Neural cell (in vitro differentiated cells): Measurements from ENCODE around the gene ARHGEF17.

Source experiments
- TAF1 ChIP-seq: IDR thresholded peaks from 2 replicates; pipeline ENCODE4 v1.6.1; 2012; ENCODE audit warnings: low read depth
- TF ChIP-seq, protein P1 (sequence below): fragments of 450-650 bp; IDR thresholded peaks from 2 replicates; pipeline ENCODE4 v1.5.1; 2014; ENCODE audit warnings: antibody characterized with exemption, mild to moderate bottlenecking, moderate library complexity; ENCODE audit not compliant: poor library complexity, severe bottlenecking
- TF ChIP-seq, protein P2 (sequence below): IDR thresholded peaks from 2 replicates; pipeline ENCODE4 v1.6.1; 2012; ENCODE audit warnings: borderline replicate concordance

DNA sequence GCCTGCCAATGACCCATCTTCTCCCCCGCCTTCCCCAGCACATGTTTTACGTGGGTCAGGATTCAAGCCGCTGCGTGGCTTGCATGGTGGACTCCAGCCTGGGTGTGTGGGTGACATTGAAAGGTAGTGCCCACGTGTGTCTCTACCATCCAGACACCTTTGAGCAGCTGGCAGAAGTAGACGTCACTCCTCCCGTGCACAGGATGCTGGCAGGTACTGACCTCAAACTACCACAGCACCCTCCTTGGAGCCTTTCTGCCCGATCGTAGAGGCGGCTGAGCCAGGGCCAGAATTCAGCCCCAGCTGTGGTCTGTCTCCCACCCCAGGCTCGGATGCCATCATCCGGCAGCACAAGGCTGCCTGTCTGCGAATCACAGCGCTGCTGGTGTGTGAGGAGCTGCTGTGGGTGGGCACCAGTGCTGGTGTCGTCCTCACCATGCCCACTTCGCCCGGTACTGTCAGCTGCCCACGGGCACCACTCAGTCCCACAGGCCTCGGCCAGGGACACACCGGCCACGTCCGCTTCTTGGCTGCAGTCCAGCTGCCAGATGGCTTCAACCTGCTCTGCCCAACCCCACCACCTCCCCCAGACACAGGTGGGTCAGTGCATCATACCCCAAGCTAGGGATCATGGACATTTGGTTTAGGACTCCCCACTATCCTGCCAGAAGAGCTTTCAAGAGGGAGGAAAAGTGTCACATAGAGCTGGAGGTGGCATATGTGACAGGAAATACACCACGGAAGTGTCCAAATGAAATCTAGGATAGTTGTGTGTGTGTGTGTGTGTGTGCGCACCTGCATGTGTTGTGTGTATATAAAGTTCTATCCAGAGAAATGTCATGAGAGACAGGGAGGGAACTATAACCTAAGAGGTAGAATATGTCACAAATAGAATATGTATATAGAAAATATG is 57.5 kb downstream of the ARHGEF17 start:
- TF ChIP-seq, protein P1, sequence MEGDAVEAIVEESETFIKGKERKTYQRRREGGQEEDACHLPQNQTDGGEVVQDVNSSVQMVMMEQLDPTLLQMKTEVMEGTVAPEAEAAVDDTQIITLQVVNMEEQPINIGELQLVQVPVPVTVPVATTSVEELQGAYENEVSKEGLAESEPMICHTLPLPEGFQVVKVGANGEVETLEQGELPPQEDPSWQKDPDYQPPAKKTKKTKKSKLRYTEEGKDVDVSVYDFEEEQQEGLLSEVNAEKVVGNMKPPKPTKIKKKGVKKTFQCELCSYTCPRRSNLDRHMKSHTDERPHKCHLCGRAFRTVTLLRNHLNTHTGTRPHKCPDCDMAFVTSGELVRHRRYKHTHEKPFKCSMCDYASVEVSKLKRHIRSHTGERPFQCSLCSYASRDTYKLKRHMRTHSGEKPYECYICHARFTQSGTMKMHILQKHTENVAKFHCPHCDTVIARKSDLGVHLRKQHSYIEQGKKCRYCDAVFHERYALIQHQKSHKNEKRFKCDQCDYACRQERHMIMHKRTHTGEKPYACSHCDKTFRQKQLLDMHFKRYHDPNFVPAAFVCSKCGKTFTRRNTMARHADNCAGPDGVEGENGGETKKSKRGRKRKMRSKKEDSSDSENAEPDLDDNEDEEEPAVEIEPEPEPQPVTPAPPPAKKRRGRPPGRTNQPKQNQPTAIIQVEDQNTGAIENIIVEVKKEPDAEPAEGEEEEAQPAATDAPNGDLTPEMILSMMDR, result no peak
- TF ChIP-seq, protein P2, sequence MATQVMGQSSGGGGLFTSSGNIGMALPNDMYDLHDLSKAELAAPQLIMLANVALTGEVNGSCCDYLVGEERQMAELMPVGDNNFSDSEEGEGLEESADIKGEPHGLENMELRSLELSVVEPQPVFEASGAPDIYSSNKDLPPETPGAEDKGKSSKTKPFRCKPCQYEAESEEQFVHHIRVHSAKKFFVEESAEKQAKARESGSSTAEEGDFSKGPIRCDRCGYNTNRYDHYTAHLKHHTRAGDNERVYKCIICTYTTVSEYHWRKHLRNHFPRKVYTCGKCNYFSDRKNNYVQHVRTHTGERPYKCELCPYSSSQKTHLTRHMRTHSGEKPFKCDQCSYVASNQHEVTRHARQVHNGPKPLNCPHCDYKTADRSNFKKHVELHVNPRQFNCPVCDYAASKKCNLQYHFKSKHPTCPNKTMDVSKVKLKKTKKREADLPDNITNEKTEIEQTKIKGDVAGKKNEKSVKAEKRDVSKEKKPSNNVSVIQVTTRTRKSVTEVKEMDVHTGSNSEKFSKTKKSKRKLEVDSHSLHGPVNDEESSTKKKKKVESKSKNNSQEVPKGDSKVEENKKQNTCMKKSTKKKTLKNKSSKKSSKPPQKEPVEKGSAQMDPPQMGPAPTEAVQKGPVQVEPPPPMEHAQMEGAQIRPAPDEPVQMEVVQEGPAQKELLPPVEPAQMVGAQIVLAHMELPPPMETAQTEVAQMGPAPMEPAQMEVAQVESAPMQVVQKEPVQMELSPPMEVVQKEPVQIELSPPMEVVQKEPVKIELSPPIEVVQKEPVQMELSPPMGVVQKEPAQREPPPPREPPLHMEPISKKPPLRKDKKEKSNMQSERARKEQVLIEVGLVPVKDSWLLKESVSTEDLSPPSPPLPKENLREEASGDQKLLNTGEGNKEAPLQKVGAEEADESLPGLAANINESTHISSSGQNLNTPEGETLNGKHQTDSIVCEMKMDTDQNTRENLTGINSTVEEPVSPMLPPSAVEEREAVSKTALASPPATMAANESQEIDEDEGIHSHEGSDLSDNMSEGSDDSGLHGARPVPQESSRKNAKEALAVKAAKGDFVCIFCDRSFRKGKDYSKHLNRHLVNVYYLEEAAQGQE, result no peak
- no peak for TF ChIP-seq TAF1
